SU-DHL-6 (cell line): ENCODE results near the gene RANBP17.

ENCODE experiments used
- H2AFZ ChIP-seq: fragments of 200-600 bp; sonication (generic); 2 replicates; pipeline ENCODE4 v1.6.1; 2014; ENCODE audit warnings: low read depth, mild to moderate bottlenecking, moderate library complexity, mixed read lengths, antibody characterized with exemption, low read length; ENCODE audit not compliant: severe bottlenecking
- H3F3A ChIP-seq: fragments of 200-600 bp; shearing (Covaris generic); 2 replicates; pipeline ENCODE4 v1.6.0; 2016; ENCODE audit warnings: antibody characterized with exemption, mild to moderate bottlenecking; ENCODE audit not compliant: insufficient read depth
- H3K27ac ChIP-seq: fragments of 200-600 bp; sonication (generic); 2 replicates; pipeline ENCODE4 v1.5.1; 2016; ENCODE audit warnings: low read depth, mild to moderate bottlenecking, low read length, moderate library complexity, mixed read lengths
- H3K27me3 ChIP-seq: fragments of 200-600 bp; sonication (generic), shearing (Covaris generic); 2 replicates; pipeline ENCODE4 v1.6.0; 2014; ENCODE audit warnings: mild to moderate bottlenecking, low read length
- H3K36me3 ChIP-seq: fragments of 200-600 bp; sonication (generic); 2 replicates; pipeline ENCODE4 v1.6.1; 2014; ENCODE audit warnings: mild to moderate bottlenecking, low read length, mixed read lengths
- H3K4me2 ChIP-seq: fragments of 300-600, 200-600 bp; shearing (Covaris generic), sonication (generic); 2 replicates; pipeline ENCODE4 v1.6.0; 2014; ENCODE audit warnings: low read length, low read depth, mild to moderate bottlenecking; ENCODE audit not compliant: poor library complexity, severe bottlenecking
- H3K4me3 ChIP-seq: fragments of 200-600 bp; sonication (generic); 2 replicates; pipeline ENCODE4 v1.5.1; 2014; ENCODE audit warnings: antibody characterized with exemption, low read length, mild to moderate bottlenecking, mixed read lengths; ENCODE audit not compliant: insufficient read depth, poor library complexity, severe bottlenecking
- H3K79me2 ChIP-seq: fragments of 200-600 bp; sonication (generic); 2 replicates; pipeline ENCODE4 v1.6.1; 2014; ENCODE audit warnings: mild to moderate bottlenecking, low read length, moderate library complexity; ENCODE audit not compliant: insufficient read depth
- H3K9ac ChIP-seq: fragments of 200-600 bp; sonication (generic); 2 replicates; pipeline ENCODE4 v1.7.0; 2014; ENCODE audit warnings: mild to moderate bottlenecking, low read length
- H3K9me2 ChIP-seq: fragments of 200-600 bp; sonication (generic); replicated peaks from 2 replicates; pipeline ENCODE4 v1.6.1; 2014; ENCODE audit warnings: low read length; ENCODE audit not compliant: insufficient read depth
- H3K9me3 ChIP-seq: fragments of 200-600 bp; sonication (generic); 2 replicates; pipeline ENCODE4 v1.6.1; 2014; ENCODE audit warnings: low read length, mixed read lengths; ENCODE audit not compliant: insufficient read depth
- H4K20me1 ChIP-seq: fragments of 200-600 bp; sonication (generic); 2 replicates; pipeline ENCODE4 v1.6.1; 2014; ENCODE audit warnings: low read depth, mild to moderate bottlenecking, antibody characterized with exemption, low read length, moderate library complexity, mixed read lengths
- EZH2phosphoT487 ChIP-seq: fragments of 200-600 bp; sonication (generic), shearing (Covaris generic); conservative IDR thresholded peaks from 2 replicates; pipeline ENCODE4 v1.6.1; 2018; ENCODE audit warnings: mild to moderate bottlenecking, antibody characterized with exemption, low read length, moderate library complexity, mixed read lengths
- TF ChIP-seq, protein P1 (sequence below): fragments of 200-600 bp; sonication (generic); IDR thresholded peaks from one replicate; pipeline ENCODE4 v1.5.1; 2017; ENCODE audit warnings: antibody characterized with exemption, mild to moderate bottlenecking, low read length, moderate library complexity; ENCODE audit not compliant: insufficient read depth, poor library complexity, severe bottlenecking

Gene RANBP17

DNA sequence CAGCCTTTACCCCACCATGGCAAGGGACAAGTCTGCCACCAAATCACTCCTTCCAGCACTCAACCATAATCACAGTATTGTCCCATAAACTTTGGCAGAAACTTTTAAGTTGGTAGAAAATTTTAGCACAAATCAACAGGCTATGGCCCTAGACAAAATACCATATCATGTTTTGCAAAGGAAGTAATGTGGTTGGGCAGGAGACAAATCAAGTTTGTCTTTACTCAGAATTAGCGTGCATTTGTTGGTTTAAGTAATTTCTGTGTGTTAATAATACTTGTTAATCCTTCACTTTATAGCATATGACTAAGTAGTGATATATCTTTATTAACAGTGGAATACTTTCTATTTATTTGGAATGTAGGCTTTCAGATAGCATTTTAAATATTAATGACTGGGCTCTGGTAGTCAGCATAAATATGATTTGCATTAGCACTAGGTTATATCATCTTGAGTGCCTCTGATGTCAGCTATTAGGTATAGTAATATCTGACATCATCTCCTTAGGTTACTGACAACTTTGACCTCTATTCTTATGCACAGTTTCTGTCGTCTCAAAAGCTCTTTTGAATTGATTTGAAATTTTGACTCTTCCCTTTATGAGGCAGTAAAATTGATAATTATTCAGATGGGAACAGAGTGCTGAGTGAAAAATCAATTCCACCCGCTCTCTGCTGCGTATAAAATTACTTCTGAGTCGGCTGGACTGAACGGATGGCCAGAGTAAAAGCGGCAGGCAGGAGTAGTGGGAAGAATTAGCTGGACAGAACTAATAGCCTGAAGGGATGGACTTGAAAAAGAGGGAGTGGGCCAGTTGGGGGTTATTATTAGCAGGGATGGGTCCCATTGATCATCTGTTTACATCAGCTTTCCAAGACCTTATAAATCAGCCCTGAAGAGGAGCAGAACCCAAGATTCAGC lies 407.1 kb downstream of the RANBP17 start:
- Histone ChIP-seq H3K9me3 (no peaks in the 10 kb centered on the region), H4K20me1 (no peaks in the 10 kb centered on the region), H3K4me2 (no peak overlapping the region), H3K9me2 (no peaks in the 10 kb centered on the region), H3K27ac (no peak overlapping the region), H3F3A (no peaks in the 10 kb centered on the region), H3K9ac (no peak overlapping the region), H3K4me3 (no peak overlapping the region), H3K79me2 (no peaks in the 10 kb centered on the region), H3K36me3 (no peaks in the 10 kb centered on the region), H2AFZ (no peak overlapping the region), H3K27me3 (no peaks in the 10 kb centered on the region)
- TF ChIP-seq, protein P1, sequence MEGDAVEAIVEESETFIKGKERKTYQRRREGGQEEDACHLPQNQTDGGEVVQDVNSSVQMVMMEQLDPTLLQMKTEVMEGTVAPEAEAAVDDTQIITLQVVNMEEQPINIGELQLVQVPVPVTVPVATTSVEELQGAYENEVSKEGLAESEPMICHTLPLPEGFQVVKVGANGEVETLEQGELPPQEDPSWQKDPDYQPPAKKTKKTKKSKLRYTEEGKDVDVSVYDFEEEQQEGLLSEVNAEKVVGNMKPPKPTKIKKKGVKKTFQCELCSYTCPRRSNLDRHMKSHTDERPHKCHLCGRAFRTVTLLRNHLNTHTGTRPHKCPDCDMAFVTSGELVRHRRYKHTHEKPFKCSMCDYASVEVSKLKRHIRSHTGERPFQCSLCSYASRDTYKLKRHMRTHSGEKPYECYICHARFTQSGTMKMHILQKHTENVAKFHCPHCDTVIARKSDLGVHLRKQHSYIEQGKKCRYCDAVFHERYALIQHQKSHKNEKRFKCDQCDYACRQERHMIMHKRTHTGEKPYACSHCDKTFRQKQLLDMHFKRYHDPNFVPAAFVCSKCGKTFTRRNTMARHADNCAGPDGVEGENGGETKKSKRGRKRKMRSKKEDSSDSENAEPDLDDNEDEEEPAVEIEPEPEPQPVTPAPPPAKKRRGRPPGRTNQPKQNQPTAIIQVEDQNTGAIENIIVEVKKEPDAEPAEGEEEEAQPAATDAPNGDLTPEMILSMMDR: no peak
- TF ChIP-seq EZH2phosphoT487: no peak

DNA sequence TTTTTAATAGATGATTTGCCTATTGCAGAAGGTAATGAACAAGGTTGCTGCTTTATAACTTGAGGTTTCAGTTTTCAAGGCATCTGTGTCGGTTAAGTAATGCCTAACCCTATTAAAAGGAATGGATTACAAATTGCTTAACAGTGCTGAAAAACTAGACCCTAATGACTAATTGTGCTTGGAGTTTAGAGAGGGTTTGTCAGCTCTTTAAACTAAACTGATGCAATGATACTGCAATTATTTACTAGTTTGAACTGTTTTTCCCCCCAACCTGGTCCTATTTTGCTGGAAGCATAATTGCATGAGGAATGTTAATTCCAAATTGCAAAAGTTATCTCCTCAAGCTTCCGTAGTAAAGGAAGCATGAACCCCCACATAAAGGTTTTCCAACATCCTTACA lies 407.9 kb downstream of the RANBP17 start:
- Histone ChIP-seq H2AFZ (no peak overlapping the region), H3K4me3 (no peak overlapping the region), H3K9ac (no peak overlapping the region), H4K20me1 (no peaks in the 10 kb centered on the region), H3K79me2 (no peaks in the 10 kb centered on the region), H3K9me3 (no peaks in the 10 kb centered on the region), H3K36me3 (no peaks in the 10 kb centered on the region), H3K27ac (no peak overlapping the region), H3K4me2 (no peak overlapping the region), H3K9me2 (no peaks in the 10 kb centered on the region), H3K27me3 (no peaks in the 10 kb centered on the region), H3F3A (no peaks in the 10 kb centered on the region)
- TF ChIP-seq EZH2phosphoT487: no peak
- TF ChIP-seq, protein P1: no peak

- H3K36me3 ChIP-seq: no peaks in the 10 kb centered on the region
- no peak for TF ChIP-seq EZH2phosphoT487
- TF ChIP-seq, protein P1: no peak
- no peaks in the 10 kb centered on the region for H3K9me2 ChIP-seq
- H4K20me1 ChIP-seq: no peaks in the 10 kb centered on the region
- H3K4me3 ChIP-seq: no peak overlapping the region
- no peak overlapping the region for H3K27ac ChIP-seq
- no peak overlapping the region for H2AFZ ChIP-seq
- H3K79me2 ChIP-seq: no peaks in the 10 kb centered on the region
- no peak overlapping the region for H3K4me2 ChIP-seq
- no peaks in the 10 kb centered on the region for H3F3A ChIP-seq
- no peaks in the 10 kb centered on the region for H3K9me3 ChIP-seq
- H3K9ac ChIP-seq: no peak overlapping the region
- no peaks in the 10 kb centered on the region for H3K27me3 ChIP-seq
Measured at GRCh38 chr5:171270136-171270535, 408.3 kb downstream of the RANBP17 start.
